Panc1 (cell line): ENCODE results near the gene DOCK4. TPM values are rescaled to one million over a fixed set of nuclear protein-coding genes. Genes with fewer than 3 reads are reported as not detected.

Experiments
- ATAC-seq: fragments of 200-7000 bp; cut with Tn5 transposase; 2 replicates; pipeline ENCODE4 v1.9.1; 2020; ENCODE audit warnings: mild to moderate bottlenecking, moderate library complexity
- BruUV-seq: library from RNA; stranded (reverse); fragments of 400-500 nt; replicated peaks from 2 replicates; lab custom pipeline; 2021; lab: Mats Ljungman, UMichigan
- CTCF ChIA-PET: fragments of 300-600 bp; sonication (Branson Sonifier 250); formaldehyde crosslinking; loops from one replicate; lab custom pipeline; 2022; ENCODE audit warnings: antibody characterized with exemption; lab: Charles Lee
- POLR2A ChIA-PET: fragments of 300-600 bp; sonication (Branson Sonifier 250); formaldehyde crosslinking; loops from one replicate; lab custom pipeline; 2022; ENCODE audit warnings: antibody characterized with exemption; lab: Charles Lee
- DNase-seq: peaks from one replicate; pipeline ENCODE4 v3.0.0-alpha.2; 2010; ENCODE audit warnings: low read depth, low spot score
- H3K27ac ChIP-seq: 2 replicates; pipeline ENCODE4 v1.5.1; 2011; ENCODE audit warnings: mild to moderate bottlenecking, low read length, inconsistent platforms
- H3K27me3 ChIP-seq: fragments of 200-500 bp; sonication (Bioruptor generic); 2 replicates; pipeline ENCODE4 v1.6.0; 2014; ENCODE audit warnings: low read length, inconsistent platforms; ENCODE audit not compliant: control insufficient read depth, insufficient read depth
- H3K36me3 ChIP-seq: fragments of 200-500 bp; sonication (Bioruptor generic); 2 replicates; pipeline ENCODE4 v1.5.1; 2014; ENCODE audit warnings: inconsistent platforms, mild to moderate bottlenecking, low read length, moderate library complexity; ENCODE audit not compliant: control insufficient read depth, insufficient read depth
- H3K4me1 ChIP-seq: 2 replicates; pipeline ENCODE4 v1.5.1; 2011; ENCODE audit warnings: inconsistent platforms, mild to moderate bottlenecking, low read length, moderate library complexity; ENCODE audit not compliant: control insufficient read depth, insufficient read depth
- H3K4me3 ChIP-seq, 2 experiments: 2 replicates each; pipeline ENCODE4 v1.5.1; 2011 to 2012; ENCODE audit warnings: low read depth in 2 of 2, low read length in 2 of 2, mild to moderate bottlenecking in 2 of 2, inconsistent platforms in 1 of 2, moderate library complexity in 1 of 2
- H3K9me3 ChIP-seq: fragments of 200-500 bp; sonication (Bioruptor generic); 2 replicates; pipeline ENCODE4 v1.5.1; 2014; ENCODE audit warnings: low read depth, mild to moderate bottlenecking, inconsistent platforms, low read length, moderate library complexity; ENCODE audit not compliant: control insufficient read depth, insufficient read depth
- POLR2AphosphoS5 ChIP-seq: IDR thresholded peaks from 2 replicates; pipeline ENCODE4 v1.6.1; 2012; ENCODE audit warnings: mild to moderate bottlenecking, low read depth, low read length, moderate library complexity
- SIN3A ChIP-seq: IDR thresholded peaks from 2 replicates; pipeline ENCODE4 v1.6.1; 2012; ENCODE audit warnings: low read depth, mild to moderate bottlenecking, low read length, moderate library complexity, borderline replicate concordance; ENCODE audit not compliant: insufficient read depth
- TCF7L2 ChIP-seq: IDR thresholded peaks from 2 replicates; pipeline ENCODE4 v1.6.1; 2011; ENCODE audit warnings: mild to moderate bottlenecking, low read depth, low read length, inconsistent platforms
- in situ Hi-C: cut with HindIII; loops from 2 replicates; pipeline ENCODE4 v1.10.0; 2016; ENCODE audit warnings: low sequenced_read_pairs, low pct_unique_long_range_greater_than_20kb
- intact Hi-C: fragments of 100-400 bp; cut with micrococcal nuclease; formaldehyde crosslinking; loops from one replicate; pipeline ENCODE4 v1.10.0; 2022; ENCODE audit not compliant: unreplicated experiment
- total RNA-seq: library from RNA; stranded (reverse); gene quantifications from one replicate; pipeline ENCODE4 v1.2.1, GENCODE V29; 2021; ENCODE audit not compliant: unreplicated experiment
- TF ChIP-seq, protein P1 (sequence below): fragments of 450-650 bp; IDR thresholded peaks from 2 replicates; pipeline ENCODE4 v1.5.1; 2017; ENCODE audit warnings: mild to moderate bottlenecking
- TF ChIP-seq, protein P2 (sequence below), 2 experiments: IDR thresholded peaks; 2 replicates each; pipeline ENCODE4 v1.6.1; 2011 to 2012; ENCODE audit warnings: low read depth in 2 of 2, control low read depth in 1 of 2, low read length in 1 of 2, mild to moderate bottlenecking in 1 of 2, moderate library complexity in 1 of 2; ENCODE audit not compliant: insufficient read depth in 1 of 2

DOCK4 gene
- total RNA-seq, 1 experiment from 2014 or later, result 10.8 TPM

DNA sequence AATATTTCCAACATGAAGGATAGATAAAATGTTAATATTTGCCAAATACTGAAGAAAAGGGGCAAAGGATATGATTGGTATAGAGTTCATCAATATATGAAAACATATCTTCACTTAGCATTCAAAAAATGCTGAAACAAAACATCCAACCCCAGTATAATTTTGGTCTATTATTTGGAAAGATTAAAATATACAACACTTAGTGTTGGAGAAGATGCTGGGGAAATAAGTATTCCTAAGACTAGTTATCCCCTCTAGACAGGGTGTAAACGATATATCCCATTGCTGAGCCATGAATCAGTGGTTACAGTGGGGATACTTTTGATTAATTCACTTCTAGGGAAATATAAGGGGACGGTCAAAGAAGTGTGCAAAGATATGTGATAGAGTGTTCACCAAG, 456.6 kb downstream of the DOCK4 start:
- Histone ChIP-seq H3K36me3 (no peaks in the 10 kb centered on the region), H3K9me3 (no peaks in the 10 kb centered on the region), H3K4me1 (no peaks in the 10 kb centered on the region), H3K27me3 (no peaks in the 10 kb centered on the region), H3K27ac (no peak overlapping the region), H3K4me3 (no peak overlapping the region)
- POLR2A ChIA-PET, result no interaction called here
- no TSS peak for BruUV-seq
- ATAC-seq, result no peak
- in situ Hi-C loops (no loop called here), intact Hi-C loops (loop anchor here (10.0 kb wide), 1 partner anchor 1145 kb away; no protein-coding TSS in a partner anchor)
- TF ChIP-seq TCF7L2, result no peak
- TF ChIP-seq POLR2AphosphoS5, result no peak
- TF ChIP-seq, protein P1, sequence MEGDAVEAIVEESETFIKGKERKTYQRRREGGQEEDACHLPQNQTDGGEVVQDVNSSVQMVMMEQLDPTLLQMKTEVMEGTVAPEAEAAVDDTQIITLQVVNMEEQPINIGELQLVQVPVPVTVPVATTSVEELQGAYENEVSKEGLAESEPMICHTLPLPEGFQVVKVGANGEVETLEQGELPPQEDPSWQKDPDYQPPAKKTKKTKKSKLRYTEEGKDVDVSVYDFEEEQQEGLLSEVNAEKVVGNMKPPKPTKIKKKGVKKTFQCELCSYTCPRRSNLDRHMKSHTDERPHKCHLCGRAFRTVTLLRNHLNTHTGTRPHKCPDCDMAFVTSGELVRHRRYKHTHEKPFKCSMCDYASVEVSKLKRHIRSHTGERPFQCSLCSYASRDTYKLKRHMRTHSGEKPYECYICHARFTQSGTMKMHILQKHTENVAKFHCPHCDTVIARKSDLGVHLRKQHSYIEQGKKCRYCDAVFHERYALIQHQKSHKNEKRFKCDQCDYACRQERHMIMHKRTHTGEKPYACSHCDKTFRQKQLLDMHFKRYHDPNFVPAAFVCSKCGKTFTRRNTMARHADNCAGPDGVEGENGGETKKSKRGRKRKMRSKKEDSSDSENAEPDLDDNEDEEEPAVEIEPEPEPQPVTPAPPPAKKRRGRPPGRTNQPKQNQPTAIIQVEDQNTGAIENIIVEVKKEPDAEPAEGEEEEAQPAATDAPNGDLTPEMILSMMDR, result no peak
- TF ChIP-seq, protein P2, sequence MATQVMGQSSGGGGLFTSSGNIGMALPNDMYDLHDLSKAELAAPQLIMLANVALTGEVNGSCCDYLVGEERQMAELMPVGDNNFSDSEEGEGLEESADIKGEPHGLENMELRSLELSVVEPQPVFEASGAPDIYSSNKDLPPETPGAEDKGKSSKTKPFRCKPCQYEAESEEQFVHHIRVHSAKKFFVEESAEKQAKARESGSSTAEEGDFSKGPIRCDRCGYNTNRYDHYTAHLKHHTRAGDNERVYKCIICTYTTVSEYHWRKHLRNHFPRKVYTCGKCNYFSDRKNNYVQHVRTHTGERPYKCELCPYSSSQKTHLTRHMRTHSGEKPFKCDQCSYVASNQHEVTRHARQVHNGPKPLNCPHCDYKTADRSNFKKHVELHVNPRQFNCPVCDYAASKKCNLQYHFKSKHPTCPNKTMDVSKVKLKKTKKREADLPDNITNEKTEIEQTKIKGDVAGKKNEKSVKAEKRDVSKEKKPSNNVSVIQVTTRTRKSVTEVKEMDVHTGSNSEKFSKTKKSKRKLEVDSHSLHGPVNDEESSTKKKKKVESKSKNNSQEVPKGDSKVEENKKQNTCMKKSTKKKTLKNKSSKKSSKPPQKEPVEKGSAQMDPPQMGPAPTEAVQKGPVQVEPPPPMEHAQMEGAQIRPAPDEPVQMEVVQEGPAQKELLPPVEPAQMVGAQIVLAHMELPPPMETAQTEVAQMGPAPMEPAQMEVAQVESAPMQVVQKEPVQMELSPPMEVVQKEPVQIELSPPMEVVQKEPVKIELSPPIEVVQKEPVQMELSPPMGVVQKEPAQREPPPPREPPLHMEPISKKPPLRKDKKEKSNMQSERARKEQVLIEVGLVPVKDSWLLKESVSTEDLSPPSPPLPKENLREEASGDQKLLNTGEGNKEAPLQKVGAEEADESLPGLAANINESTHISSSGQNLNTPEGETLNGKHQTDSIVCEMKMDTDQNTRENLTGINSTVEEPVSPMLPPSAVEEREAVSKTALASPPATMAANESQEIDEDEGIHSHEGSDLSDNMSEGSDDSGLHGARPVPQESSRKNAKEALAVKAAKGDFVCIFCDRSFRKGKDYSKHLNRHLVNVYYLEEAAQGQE (IDR thresholded peaks at IDR 0.05; ENCODE audit: insufficient read depth in 1 of 2, low read depth in 2 of 2, low read length in 1 of 2), result no peak
- TF ChIP-seq SIN3A, result no peak
- CTCF ChIA-PET, result no interaction called here
- DNase-seq, result no peak

DNA sequence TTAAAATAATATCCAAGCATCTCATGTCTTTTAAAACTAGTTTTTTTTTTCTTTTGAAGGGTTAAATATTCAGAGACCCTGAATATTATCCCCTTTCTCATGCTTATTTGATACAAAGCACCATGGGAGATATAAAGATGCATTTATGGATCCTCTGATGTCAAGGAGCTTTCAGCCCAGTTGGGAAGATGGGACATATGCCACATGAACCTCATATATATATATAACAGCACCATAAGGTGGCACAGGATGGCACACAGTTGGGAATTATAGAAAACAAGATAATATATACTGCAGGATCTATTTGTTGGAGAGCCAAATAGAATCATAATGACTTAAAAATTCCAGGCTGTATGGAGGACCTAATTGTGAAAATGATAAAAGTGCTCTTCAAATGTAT, 458.5 kb downstream of the DOCK4 start:
- in situ Hi-C loops, result no loop called here
- ATAC-seq, result no peak
- intact Hi-C loops, result no loop called here
- Histone ChIP-seq H3K36me3 (no peaks in the 10 kb centered on the region), H3K27me3 (no peaks in the 10 kb centered on the region), H3K27ac (no peak overlapping the region), H3K4me1 (no peaks in the 10 kb centered on the region), H3K4me3 (no peak overlapping the region), H3K9me3 (no peaks in the 10 kb centered on the region)
- ChIA-PET CTCF (no interaction called here), POLR2A (no interaction called here)
- BruUV-seq, result no TSS peak
- no peak for DNase-seq
- TF ChIP-seq TCF7L2, result no peak
- TF ChIP-seq, protein P1, result no peak
